ENCODE measurements around the gene DPP10.

Gene DPP10

GRCh38 chr2:115610888-115611287, 1168.4 kb downstream of the DPP10 start:
- FAIRE-seq (no peak), DNase-seq (ENCODE audit: insufficient read length) (no peak)
- no peak for TF ChIP-seq TAF1 (IDR thresholded peaks at IDR 0.05; ENCODE audit: borderline replicate concordance, low read depth, low read length)
- no peak for TF ChIP-seq POLR2AphosphoS5 (IDR thresholded peaks at IDR 0.05; ENCODE audit: low read depth, low read length)
- no peak for TF ChIP-seq POLR2A (IDR thresholded peaks at IDR 0.05; ENCODE audit: low read depth, low read length)

DNA sequence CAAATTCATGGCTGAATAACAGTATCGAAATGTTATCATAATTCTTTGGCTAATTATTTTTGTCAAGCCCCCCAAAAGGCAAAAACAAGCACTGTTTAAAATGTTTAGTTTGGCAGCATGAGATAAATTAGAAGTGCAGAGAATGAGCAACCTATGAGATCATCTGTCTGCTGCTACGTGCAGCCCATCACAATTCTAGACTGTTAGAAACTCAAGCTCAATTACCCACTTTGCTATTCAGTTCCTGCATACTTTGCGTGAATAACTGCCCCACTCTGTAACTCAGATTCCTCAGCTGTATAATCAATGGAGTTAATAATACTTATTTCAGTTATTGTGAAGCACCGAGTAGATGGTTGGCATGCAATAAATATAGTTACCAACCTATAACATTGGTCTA, 1181.9 kb downstream of the DPP10 start:
- TF ChIP-seq TAF1 (IDR thresholded peaks at IDR 0.05; ENCODE audit: borderline replicate concordance, low read depth, low read length) (no peak), POLR2AphosphoS5 (IDR thresholded peaks at IDR 0.05; ENCODE audit: low read depth, low read length) (no peak), POLR2A (IDR thresholded peaks at IDR 0.05; ENCODE audit: low read depth, low read length) (no peak)
- no peak for FAIRE-seq
- no peak for DNase-seq (ENCODE audit: insufficient read length)

DNA sequence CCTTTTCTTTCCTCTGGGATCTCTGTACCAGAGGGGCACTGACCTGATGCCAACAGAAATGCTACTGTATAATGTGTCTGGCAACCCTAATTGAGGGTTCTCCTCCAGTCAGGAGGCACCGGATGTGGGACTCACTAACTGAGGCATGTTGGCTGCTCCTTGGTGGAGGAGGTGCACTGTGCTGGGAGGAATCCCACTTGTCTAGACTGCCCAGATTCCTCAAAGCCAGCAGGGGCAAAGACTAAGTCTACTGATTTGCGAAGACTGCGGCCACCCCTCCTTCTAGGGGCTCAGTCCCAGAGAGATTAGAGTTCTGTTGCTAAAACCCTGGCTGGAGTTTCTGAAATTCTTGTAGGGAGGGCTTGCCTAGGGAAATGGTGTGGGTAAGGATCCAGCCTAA, 1192.1 kb downstream of the DPP10 start:
- no peak for FAIRE-seq
- DNase-seq (ENCODE audit: insufficient read length): no peak
- TF ChIP-seq POLR2A (IDR thresholded peaks at IDR 0.05; ENCODE audit: low read depth, low read length) (no peak), POLR2AphosphoS5 (IDR thresholded peaks at IDR 0.05; ENCODE audit: low read depth, low read length) (no peak), TAF1 (IDR thresholded peaks at IDR 0.05; ENCODE audit: borderline replicate concordance, low read depth, low read length) (no peak)

- DNase-seq (ENCODE audit: insufficient read length) (no peak), FAIRE-seq (no peak)
- TF ChIP-seq TAF1 (IDR thresholded peaks at IDR 0.05; ENCODE audit: borderline replicate concordance, low read depth, low read length) (no peak), POLR2AphosphoS5 (IDR thresholded peaks at IDR 0.05; ENCODE audit: low read depth, low read length) (no peak), POLR2A (IDR thresholded peaks at IDR 0.05; ENCODE audit: low read depth, low read length) (no peak)
Measured at GRCh38 chr2:115635430-115635829, 1193.0 kb downstream of the DPP10 start.

DNA sequence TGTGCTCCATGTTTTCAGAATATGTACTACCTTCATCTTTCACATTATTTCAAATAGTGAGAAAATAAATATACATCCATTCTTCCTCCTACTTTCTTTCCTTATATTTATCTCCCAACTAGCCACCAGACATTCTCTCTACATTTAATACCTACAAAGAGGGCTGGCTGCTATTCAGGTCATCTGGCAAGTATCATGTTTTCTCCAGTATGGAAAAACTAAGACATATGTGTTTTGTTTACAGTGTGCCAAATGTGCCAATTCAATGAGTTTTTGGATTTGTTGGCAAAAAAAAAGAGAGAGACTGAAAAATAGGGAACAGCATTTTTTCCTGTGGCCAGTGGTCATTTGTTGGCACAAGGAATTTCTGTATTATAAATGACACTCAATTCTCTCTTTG, 1207.3 kb downstream of the DPP10 start:
- FAIRE-seq (no peak), DNase-seq (ENCODE audit: insufficient read length) (no peak)
- TF ChIP-seq TAF1 (IDR thresholded peaks at IDR 0.05; ENCODE audit: borderline replicate concordance, low read depth, low read length): no peak
- TF ChIP-seq POLR2AphosphoS5 (IDR thresholded peaks at IDR 0.05; ENCODE audit: low read depth, low read length): no peak
- no peak for TF ChIP-seq POLR2A (IDR thresholded peaks at IDR 0.05; ENCODE audit: low read depth, low read length)

DNA sequence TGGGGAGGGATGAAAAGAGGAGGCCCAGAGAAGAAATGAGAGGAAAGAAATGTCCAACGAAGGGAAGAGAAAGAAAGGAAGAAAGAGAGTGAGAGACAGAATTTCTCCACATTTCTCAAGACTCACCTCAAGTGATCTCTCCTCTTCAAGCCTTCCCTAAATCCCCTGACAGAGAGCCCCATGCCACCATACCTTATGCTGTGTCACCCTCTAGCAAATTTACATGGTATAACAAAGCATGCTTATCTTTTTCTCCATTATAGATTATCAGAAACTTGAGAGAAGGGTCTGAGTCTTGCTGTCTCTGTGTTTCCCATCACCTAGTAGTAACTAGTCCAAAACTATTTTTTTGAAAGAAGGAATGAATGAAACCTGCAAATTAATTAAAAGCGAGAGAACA, 1208.4 kb downstream of the DPP10 start:
- TF ChIP-seq TAF1 (IDR thresholded peaks at IDR 0.05; ENCODE audit: borderline replicate concordance, low read depth, low read length) (no peak), POLR2A (IDR thresholded peaks at IDR 0.05; ENCODE audit: low read depth, low read length) (no peak), POLR2AphosphoS5 (IDR thresholded peaks at IDR 0.05; ENCODE audit: low read depth, low read length) (no peak)
- DNase-seq (ENCODE audit: insufficient read length): no peak
- no peak for FAIRE-seq

- no peak for TF ChIP-seq POLR2AphosphoS5 (IDR thresholded peaks at IDR 0.05; ENCODE audit: low read depth, low read length)
- no peak for TF ChIP-seq POLR2A (IDR thresholded peaks at IDR 0.05; ENCODE audit: low read depth, low read length)
- TF ChIP-seq TAF1 (IDR thresholded peaks at IDR 0.05; ENCODE audit: borderline replicate concordance, low read depth, low read length): no peak
- FAIRE-seq (no peak), DNase-seq (ENCODE audit: insufficient read length) (no peak)
Measured at GRCh38 chr2:115652652-115653051, 1210.2 kb downstream of the DPP10 start.

DNA sequence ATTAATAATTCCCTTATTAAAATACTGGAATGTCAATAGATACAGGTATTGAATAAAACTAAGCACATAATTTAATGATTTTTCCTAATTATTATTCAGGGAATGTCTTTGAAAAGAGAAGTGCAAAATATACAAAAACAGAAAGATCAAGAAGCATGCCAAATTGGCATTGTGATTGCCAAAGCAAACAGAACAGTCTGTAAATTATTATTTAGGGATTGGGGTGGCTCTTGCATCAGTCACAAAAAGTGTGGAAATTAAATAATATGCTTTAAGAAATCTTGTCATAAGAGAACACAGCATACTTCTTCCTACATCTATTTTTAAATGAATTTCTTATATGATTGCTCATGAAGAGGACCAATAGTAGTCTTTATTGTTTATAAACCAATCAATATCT, 1211.9 kb downstream of the DPP10 start:
- DNase-seq (ENCODE audit: insufficient read length): no peak
- no peak for FAIRE-seq
- TF ChIP-seq TAF1 (IDR thresholded peaks at IDR 0.05; ENCODE audit: borderline replicate concordance, low read depth, low read length) (no peak), POLR2A (IDR thresholded peaks at IDR 0.05; ENCODE audit: low read depth, low read length) (no peak), POLR2AphosphoS5 (IDR thresholded peaks at IDR 0.05; ENCODE audit: low read depth, low read length) (no peak)

DNA sequence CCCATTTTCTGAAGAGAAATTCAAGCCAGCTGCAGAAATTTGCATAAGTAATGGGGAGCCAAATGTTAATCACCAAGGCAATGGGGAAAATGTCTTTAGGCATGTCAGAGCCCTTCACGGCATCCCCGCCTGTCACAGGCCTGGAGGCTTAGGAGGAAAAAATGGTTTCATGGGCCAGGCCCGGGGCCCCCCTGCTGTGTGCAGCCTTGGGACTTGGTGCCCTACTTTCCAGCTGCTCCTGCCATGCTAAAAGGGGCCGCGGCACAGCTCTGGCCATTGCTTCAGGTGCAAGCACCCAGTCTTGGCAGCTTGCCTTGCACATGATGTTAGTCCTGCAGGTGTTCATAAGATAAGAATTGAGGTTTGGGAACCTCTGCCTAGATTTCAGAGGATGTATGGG, 1235.7 kb downstream of the DPP10 start:
- TF ChIP-seq POLR2AphosphoS5 (IDR thresholded peaks at IDR 0.05; ENCODE audit: low read depth, low read length) (no peak), POLR2A (IDR thresholded peaks at IDR 0.05; ENCODE audit: low read depth, low read length) (no peak), TAF1 (IDR thresholded peaks at IDR 0.05; ENCODE audit: borderline replicate concordance, low read depth, low read length) (no peak)
- DNase-seq (ENCODE audit: insufficient read length) (no peak), FAIRE-seq (no peak)

- no peak for FAIRE-seq
- DNase-seq (ENCODE audit: insufficient read length): no peak
- no peak for TF ChIP-seq POLR2AphosphoS5 (IDR thresholded peaks at IDR 0.05; ENCODE audit: low read depth, low read length)
- no peak for TF ChIP-seq TAF1 (IDR thresholded peaks at IDR 0.05; ENCODE audit: borderline replicate concordance, low read depth, low read length)
Measured at GRCh38 chr2:115684345-115684744, 1241.9 kb downstream of the DPP10 start.

GRCh38 chr2:115691409-115691808, 1249.0 kb downstream of the DPP10 start:
- no peak for TF ChIP-seq POLR2A (IDR thresholded peaks at IDR 0.05; ENCODE audit: low read depth, low read length)
- TF ChIP-seq POLR2AphosphoS5 (IDR thresholded peaks at IDR 0.05; ENCODE audit: low read depth, low read length): no peak
- no peak for TF ChIP-seq TAF1 (IDR thresholded peaks at IDR 0.05; ENCODE audit: borderline replicate concordance, low read depth, low read length)
- FAIRE-seq (no peak), DNase-seq (ENCODE audit: insufficient read length) (no peak)

DNA sequence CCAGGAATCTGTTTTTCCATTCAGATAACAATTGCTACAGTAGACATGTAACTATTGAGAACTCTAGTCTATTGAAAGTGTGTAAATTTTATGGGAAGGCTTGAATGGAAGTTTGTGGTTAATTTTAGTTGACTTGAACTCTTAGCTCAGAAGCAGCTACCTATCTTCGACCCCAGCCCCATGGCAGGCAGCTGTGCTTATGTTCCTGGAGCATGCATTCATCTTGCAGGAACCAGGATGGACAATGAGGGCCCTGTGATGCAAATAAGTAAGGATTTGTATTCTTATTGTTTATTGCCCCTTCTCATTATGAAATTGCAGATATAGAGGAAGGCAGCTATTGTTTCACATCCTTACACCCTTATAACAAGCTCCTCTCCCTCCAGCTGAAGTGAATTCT, 1252.2 kb downstream of the DPP10 start:
- DNase-seq (ENCODE audit: insufficient read length) (no peak), FAIRE-seq (no peak)
- TF ChIP-seq POLR2A (IDR thresholded peaks at IDR 0.05; ENCODE audit: low read depth, low read length): no peak
- no peak for TF ChIP-seq POLR2AphosphoS5 (IDR thresholded peaks at IDR 0.05; ENCODE audit: low read depth, low read length)
- TF ChIP-seq TAF1 (IDR thresholded peaks at IDR 0.05; ENCODE audit: borderline replicate concordance, low read depth, low read length): no peak

- no peak for FAIRE-seq
- TF ChIP-seq POLR2A (IDR thresholded peaks at IDR 0.05; ENCODE audit: low read depth, low read length) (no peak), TAF1 (IDR thresholded peaks at IDR 0.05; ENCODE audit: borderline replicate concordance, low read depth, low read length) (no peak), POLR2AphosphoS5 (IDR thresholded peaks at IDR 0.05; ENCODE audit: low read depth, low read length) (no peak)
- no peak for DNase-seq (ENCODE audit: insufficient read length)
Measured at GRCh38 chr2:115733190-115733775, 1290.8 kb downstream of the DPP10 start.
